WERI-Rb-1 (cell line): ENCODE data around the gene CNGA2.
"Not testable (repeated sequence)": the region's sequence is repeated elsewhere in the genome, so short reads cannot be mapped to it uniquely, and the experiment has no call there.

Experiments
- DNase-seq: peaks from one replicate; pipeline ENCODE4 v3.0.0-alpha.2; 2020
- H3K27ac ChIP-seq: fragments of 250-450 bp; sonication (Bioruptor Pico); 2 replicates; pipeline ENCODE4 v1.5.1; 2020; ENCODE audit warnings: mild to moderate bottlenecking, moderate library complexity
- H3K27me3 ChIP-seq: fragments of 250-450 bp; sonication (Bioruptor Pico); 2 replicates; pipeline ENCODE4 v1.5.1; 2021; ENCODE audit warnings: mild to moderate bottlenecking, low read depth, moderate library complexity; ENCODE audit not compliant: insufficient read depth, severe bottlenecking
- H3K36me3 ChIP-seq: fragments of 250-450 bp; sonication (Bioruptor Pico); 2 replicates; pipeline ENCODE4 v1.5.1; 2020; ENCODE audit warnings: mild to moderate bottlenecking, moderate library complexity
- H3K4me3 ChIP-seq: 2 replicates; pipeline ENCODE4 v1.5.1; 2011; ENCODE audit warnings: low read depth, mild to moderate bottlenecking, control low read depth, low read length
- H3K9me3 ChIP-seq: fragments of 250-450 bp; sonication (Bioruptor Pico); 2 replicates; pipeline ENCODE4 v1.5.1; 2021; ENCODE audit warnings: mild to moderate bottlenecking, moderate library complexity; ENCODE audit not compliant: severe bottlenecking
- TF ChIP-seq, protein P1 (sequence below): IDR thresholded peaks from 2 replicates; pipeline ENCODE4 v1.5.1; 2011; ENCODE audit warnings: low read depth, mild to moderate bottlenecking, control low read depth, inconsistent platforms, low read length

The CNGA2 gene

DNA sequence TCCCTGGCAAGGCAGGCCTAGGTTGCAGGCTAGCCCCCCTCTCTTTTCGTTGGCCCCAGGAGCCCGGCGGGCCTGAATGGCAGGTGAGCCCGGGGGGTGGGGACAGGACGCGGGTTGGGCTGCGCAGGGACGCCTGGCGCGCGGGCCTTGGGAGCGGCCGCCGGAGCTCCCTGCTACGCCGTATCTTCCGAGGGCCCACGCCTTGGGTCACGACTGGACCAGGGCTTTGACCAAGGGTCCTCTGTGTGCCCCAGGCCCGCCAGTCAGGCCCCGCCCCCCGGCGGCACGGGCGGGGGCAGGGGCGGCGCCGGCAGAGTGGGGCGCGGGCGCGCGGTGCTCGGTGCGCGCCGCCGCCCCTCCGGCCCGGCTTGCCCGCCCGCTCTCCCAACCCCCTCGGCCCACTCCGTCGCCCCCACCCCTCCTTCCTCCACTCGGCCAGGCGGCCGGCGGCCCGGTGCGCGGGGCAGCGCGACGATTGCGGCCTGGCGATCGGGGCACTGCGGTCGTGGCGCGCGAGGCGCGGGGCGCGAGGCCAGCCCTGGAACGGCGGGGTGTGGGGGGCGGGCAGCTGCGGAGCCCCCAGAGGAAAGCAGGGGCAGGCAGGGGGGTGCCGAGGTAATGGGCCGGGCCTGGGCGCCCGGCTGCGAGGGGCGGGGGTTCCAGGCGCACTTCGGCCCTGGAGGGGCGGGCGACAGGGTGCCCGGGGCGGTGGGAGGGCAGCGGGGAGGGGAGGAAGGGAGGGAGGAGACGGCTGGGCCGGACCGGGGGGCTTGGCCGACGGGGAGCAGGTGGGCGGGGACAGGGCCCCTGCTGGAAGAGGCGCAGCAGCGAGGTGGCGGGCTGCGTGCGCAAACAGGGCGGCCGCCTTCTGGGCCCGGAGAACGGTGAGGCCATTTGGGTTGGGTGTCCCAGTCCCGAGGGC is 39.6 kb upstream of the CNGA2 start, which contains the start of gene PRRG3:
Gene PRRG3, plus strand, starts transcription at position 798 of the 922 bp plus-strand sequence. CDS start 3,357 bp downstream, outside the sequence.
- Histone ChIP-seq H3K27ac (no peak within 1 kb of the TSS), H3K27me3 (peaks cover 39% of the 10 kb centered on the region), H3K36me3 (no peaks in the 10 kb centered on the region), H3K4me3 (peak within 1 kb of the TSS; percentile 35), H3K9me3 (peaks cover 3% of the 10 kb centered on the region)
- peak; percentile 46 for DNase-seq
- TF ChIP-seq, protein P1, sequence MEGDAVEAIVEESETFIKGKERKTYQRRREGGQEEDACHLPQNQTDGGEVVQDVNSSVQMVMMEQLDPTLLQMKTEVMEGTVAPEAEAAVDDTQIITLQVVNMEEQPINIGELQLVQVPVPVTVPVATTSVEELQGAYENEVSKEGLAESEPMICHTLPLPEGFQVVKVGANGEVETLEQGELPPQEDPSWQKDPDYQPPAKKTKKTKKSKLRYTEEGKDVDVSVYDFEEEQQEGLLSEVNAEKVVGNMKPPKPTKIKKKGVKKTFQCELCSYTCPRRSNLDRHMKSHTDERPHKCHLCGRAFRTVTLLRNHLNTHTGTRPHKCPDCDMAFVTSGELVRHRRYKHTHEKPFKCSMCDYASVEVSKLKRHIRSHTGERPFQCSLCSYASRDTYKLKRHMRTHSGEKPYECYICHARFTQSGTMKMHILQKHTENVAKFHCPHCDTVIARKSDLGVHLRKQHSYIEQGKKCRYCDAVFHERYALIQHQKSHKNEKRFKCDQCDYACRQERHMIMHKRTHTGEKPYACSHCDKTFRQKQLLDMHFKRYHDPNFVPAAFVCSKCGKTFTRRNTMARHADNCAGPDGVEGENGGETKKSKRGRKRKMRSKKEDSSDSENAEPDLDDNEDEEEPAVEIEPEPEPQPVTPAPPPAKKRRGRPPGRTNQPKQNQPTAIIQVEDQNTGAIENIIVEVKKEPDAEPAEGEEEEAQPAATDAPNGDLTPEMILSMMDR, result no peak

DNA sequence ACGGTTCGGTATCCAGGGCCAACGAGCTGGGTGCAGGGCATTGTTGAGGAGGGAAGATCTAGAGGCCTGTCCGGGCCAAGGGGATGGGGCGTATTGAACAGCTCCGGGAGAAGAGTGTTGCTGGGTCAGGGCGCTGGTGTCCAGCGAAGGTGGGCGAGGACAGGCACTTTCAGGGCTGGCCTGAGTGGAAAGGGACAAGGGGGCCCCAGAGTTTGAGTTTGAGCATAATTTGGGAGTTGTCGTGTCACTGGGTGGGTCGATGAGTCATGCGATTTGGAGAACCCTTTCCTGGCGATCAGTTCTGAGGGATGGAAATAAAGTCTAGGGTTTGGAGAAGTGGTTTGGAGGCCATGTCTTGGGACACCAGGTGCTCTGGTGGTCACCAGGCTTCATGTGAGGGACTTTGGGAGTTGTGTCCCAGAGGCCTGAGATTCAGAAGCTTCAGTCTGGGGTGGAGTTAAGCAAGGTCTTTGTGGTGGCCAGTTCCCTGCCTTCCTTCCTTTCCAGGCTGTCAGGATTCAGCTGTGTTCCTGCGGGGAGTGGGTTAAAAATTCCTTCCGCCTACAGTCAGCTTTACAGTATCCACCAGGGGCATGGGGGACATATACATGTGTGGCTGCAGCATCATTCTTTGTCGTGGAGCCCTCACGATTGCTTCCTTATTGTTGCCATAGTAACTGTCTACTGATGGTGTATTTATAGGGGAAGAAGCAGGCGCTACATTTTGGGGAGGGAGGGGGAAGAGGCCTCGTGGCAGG is 38.8 kb upstream of the CNGA2 start:
- Histone ChIP-seq H3K36me3 (no peaks in the 10 kb centered on the region), H3K27ac (no peak overlapping the region), H3K9me3 (peaks cover 3% of the 10 kb centered on the region), H3K4me3 (peak overlapping the region; percentile 35), H3K27me3 (peaks cover 40% of the 10 kb centered on the region)
- no peak for DNase-seq
- TF ChIP-seq, protein P1, result no peak

DNA sequence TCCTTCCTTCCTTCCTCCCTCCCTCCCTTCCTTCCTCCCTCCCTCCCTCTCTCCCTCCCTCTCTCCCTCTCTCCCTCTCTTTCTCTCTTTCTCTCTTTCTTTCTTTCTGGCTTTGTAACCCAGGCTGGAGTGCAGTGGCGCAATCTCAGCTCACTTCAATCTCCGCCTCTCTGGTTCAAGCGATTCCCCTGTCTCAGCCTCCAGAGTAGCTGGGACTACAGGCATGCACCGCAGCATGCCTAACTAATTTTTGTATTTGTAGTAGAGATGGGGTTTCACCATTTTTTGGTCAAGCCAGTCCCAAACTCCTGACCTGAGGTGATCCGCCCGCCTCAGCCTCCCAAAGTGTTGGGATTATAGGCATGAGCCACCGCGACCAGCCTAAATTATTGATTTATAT is 37.5 kb upstream of the CNGA2 start:
- not testable (repeated sequence) for H3K4me3 ChIP-seq, H3K27ac ChIP-seq, H3K36me3 ChIP-seq, DNase-seq, H3K9me3 ChIP-seq
- H3K27me3 ChIP-seq, result peaks cover 43% of the 10 kb centered on the region

DNA sequence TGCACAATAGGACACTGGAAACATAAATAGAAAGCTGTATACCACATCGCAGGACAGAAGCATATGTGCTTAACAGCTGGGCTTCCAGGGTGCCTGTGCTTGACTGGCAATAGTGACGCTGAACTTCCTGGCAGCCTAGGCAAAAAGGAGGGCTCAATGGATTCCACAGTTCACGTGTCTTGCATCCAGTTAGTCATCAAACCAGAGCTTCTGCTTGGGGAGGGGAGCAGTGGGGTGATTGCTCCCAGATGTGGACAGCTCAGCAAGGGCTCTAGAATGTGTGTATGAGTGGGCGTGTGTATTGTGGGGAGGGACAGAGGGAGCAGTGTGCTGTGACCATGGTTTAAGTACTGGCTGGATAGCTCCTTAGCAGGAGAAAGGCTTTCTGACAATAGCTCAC is 37.0 kb upstream of the CNGA2 start:
- Histone ChIP-seq H3K27me3 (peaks cover 43% of the 10 kb centered on the region), H3K36me3 (no peaks in the 10 kb centered on the region), H3K9me3 (peaks cover 3% of the 10 kb centered on the region), H3K27ac (no peak overlapping the region), H3K4me3 (no peak overlapping the region)
- DNase-seq, result no peak
- TF ChIP-seq, protein P1, result no peak

DNA sequence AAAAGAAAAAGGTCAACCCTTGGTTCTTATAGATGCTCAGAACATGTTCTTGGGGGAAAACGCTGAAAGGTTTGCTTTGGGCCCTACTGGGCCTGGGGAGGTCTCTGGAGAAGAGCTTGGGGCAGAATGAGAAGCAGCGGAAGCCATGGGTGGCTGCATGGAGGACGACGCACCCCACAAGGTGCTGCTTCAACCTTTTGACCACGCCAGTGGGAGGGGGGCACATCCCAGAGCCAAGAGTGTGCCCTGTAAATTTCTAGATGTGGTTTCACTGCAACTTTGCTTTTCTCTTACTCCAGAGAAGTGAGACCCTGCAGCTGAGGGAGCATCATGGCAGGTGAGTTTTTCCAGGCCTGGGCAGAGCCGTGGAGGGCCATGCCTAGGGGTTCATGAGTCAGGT is 36.1 kb upstream of the CNGA2 start:
- Histone ChIP-seq H3K27me3 (peaks cover 37% of the 10 kb centered on the region), H3K9me3 (peaks cover 3% of the 10 kb centered on the region), H3K36me3 (no peaks in the 10 kb centered on the region), H3K4me3 (no peak overlapping the region), H3K27ac (no peak overlapping the region)
- TF ChIP-seq, protein P1, result no peak
- DNase-seq, result no peak

DNA sequence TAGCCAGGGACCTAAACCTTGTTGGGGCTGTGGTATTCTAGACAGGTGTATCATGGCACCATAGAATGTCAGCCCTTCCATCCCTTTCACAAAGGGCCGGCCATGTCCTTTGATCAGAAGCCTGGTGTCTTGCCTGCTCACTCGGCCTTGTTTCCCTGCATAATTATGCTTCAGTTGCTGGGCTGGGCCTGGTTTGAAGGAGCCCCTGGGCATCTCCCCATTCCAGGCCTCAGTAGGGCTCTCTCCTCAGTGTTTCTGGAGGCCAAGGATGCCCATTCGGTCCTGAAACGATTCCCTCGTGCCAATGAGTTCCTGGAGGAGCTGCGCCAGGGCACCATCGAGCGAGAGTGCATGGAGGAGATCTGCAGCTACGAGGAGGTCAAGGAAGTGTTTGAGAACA is 34.8 kb upstream of the CNGA2 start:
- no peak overlapping the region for H3K27ac ChIP-seq
- DNase-seq, result no peak
- TF ChIP-seq, protein P1, result no peak
- H3K9me3 ChIP-seq, result no peaks in the 10 kb centered on the region
- H3K27me3 ChIP-seq, result peaks cover 30% of the 10 kb centered on the region
- H3K36me3 ChIP-seq, result no peaks in the 10 kb centered on the region
- no peak overlapping the region for H3K4me3 ChIP-seq
